GM23338 (cell line): ENCODE measurements around the gene SLC13A3. TPM values are rescaled to one million over a fixed set of nuclear protein-coding genes. Genes with fewer than 3 reads are reported as not detected.

Experiments
- NANOG ChIP-seq: IDR thresholded peaks from 2 replicates; pipeline ENCODE4 v1.6.1; 2016; ENCODE audit warnings: antibody characterized with exemption, borderline replicate concordance
- POLR2AphosphoS5 ChIP-seq: IDR thresholded peaks from 2 replicates; pipeline ENCODE4 v1.6.1; 2016; ENCODE audit warnings: antibody characterized with exemption, low read depth
- ZNF114 ChIP-seq: fragments of 250-450 bp; sonication (Bioruptor Pico); IDR thresholded peaks from 2 replicates; pipeline ENCODE4 v1.5.0; 2020; ENCODE audit warnings: mild to moderate bottlenecking, moderate library complexity
- ZNF331 ChIP-seq: fragments of 250-450 bp; sonication (Bioruptor Pico); IDR thresholded peaks from 2 replicates; pipeline ENCODE4 v1.5.0; 2020; ENCODE audit warnings: low read depth, mild to moderate bottlenecking, moderate library complexity
- polyA plus RNA-seq: library from polyadenylated mRNA; unstranded; fragments of >200 nt; fragmentation: Nextera tagmentation; extraction: Ambion mirVana; gene quantifications from 2 replicates; pipeline ENCODE4 v1.2.1, GENCODE V29; 2016
- total RNA-seq: library from RNA; depleted of rRNA; stranded (reverse); fragments of >200 nt; shearing (Covaris generic); gene quantifications from 2 replicates; pipeline ENCODE4 v1.2.3, GENCODE V29; 2014
- TF ChIP-seq, protein P1 (sequence below): fragments of 250-450 bp; sonication (Bioruptor Pico); IDR thresholded peaks from 2 replicates; pipeline ENCODE4 v1.5.0; 2020; ENCODE audit warnings: mild to moderate bottlenecking, moderate library complexity
- TF ChIP-seq, protein P2 (sequence below): IDR thresholded peaks from one replicate; pipeline ENCODE4 v1.6.1; 2018; ENCODE audit warnings: antibody characterized with exemption; ENCODE audit not compliant: unreplicated experiment

Gene SLC13A3
- total and polyA plus RNA-seq, 2 experiments from 2014 or later = 8.6 to 9.1 TPM

DNA sequence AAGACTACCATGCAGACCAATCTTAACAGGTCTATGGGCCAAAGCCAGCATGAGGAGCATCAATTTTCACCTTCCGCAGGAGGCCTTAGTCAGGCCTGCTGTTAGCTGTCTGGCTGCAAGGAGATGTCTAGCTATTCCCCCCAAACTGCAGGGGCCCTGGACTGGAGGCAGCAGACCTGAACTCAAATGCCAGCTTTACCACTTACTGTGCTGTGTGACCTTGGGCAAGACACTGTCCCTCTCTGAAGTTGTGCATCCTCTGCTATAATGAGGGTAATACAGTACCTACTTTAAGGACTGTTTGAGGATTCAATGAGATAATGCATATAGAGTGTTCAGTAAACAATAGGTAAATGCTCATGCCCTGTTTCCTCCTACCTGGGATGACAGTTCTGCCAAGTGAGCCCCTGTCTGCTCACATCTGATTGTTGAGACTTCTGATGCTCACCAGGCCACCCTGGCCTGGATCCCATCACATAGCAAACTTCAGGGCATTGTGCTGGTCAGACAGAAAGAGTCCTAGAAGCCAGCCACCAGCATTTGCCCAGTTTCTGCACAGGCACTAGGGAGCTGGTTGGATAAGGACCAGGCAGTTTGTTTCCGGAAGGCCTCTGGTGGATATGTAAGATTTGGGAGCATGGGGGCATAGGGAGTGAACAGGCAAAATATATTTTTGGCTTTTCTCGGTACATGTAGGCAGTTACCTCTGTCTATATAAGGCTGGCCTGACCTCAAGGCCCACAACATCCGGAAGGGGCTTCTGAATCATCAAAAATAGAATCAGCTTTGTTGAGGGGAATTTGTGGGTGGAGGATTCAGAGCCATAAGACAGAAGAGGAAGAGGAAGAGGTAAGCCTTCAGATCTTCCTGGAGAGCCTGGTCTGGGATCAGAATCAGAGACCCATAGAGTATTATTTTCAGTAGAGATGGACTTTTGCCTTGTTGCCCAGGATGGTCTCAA lies 98.5 kb downstream of the SLC13A3 start (continued):
- TF ChIP-seq, protein P1, sequence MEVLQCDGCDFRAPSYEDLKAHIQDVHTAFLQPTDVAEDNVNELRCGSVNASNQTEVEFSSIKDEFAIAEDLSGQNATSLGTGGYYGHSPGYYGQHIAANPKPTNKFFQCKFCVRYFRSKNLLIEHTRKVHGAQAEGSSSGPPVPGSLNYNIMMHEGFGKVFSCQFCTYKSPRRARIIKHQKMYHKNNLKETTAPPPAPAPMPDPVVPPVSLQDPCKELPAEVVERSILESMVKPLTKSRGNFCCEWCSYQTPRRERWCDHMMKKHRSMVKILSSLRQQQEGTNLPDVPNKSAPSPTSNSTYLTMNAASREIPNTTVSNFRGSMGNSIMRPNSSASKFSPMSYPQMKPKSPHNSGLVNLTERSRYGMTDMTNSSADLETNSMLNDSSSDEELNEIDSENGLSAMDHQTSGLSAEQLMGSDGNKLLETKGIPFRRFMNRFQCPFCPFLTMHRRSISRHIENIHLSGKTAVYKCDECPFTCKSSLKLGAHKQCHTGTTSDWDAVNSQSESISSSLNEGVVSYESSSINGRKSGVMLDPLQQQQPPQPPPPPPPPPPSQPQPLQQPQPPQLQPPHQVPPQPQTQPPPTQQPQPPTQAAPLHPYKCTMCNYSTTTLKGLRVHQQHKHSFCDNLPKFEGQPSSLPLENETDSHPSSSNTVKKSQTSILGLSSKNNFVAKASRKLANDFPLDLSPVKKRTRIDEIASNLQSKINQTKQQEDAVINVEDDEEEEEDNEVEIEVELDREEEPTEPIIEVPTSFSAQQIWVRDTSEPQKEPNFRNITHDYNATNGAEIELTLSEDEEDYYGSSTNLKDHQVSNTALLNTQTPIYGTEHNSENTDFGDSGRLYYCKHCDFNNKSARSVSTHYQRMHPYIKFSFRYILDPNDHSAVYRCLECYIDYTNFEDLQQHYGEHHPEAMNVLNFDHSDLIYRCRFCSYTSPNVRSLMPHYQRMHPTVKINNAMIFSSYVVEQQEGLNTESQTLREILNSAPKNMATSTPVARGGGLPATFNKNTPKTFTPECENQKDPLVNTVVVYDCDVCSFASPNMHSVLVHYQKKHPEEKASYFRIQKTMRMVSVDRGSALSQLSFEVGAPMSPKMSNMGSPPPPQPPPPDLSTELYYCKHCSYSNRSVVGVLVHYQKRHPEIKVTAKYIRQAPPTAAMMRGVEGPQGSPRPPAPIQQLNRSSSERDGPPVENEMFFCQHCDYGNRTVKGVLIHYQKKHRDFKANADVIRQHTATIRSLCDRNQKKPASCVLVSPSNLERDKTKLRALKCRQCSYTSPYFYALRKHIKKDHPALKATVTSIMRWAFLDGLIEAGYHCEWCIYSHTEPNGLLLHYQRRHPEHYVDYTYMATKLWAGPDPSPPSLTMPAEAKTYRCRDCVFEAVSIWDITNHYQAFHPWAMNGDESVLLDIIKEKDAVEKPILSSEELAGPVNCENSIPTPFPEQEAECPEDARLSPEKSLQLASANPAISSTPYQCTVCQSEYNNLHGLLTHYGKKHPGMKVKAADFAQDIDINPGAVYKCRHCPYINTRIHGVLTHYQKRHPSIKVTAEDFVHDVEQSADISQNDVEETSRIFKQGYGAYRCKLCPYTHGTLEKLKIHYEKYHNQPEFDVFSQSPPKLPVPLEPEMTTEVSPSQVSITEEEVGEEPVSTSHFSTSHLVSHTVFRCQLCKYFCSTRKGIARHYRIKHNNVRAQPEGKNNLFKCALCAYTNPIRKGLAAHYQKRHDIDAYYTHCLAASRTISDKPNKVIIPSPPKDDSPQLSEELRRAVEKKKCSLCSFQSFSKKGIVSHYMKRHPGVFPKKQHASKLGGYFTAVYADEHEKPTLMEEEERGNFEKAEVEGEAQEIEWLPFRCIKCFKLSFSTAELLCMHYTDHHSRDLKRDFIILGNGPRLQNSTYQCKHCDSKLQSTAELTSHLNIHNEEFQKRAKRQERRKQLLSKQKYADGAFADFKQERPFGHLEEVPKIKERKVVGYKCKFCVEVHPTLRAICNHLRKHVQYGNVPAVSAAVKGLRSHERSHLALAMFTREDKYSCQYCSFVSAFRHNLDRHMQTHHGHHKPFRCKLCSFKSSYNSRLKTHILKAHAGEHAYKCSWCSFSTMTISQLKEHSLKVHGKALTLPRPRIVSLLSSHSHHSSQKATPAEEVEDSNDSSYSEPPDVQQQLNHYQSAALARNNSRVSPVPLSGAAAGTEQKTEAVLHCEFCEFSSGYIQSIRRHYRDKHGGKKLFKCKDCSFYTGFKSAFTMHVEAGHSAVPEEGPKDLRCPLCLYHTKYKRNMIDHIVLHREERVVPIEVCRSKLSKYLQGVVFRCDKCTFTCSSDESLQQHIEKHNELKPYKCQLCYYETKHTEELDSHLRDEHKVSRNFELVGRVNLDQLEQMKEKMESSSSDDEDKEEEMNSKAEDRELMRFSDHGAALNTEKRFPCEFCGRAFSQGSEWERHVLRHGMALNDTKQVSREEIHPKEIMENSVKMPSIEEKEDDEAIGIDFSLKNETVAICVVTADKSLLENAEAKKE (CRISPR knock-in tag) = no peak
- TF ChIP-seq NANOG (no peak), ZNF114 (no peak), ZNF331 (CRISPR knock-in tag) (no peak), POLR2AphosphoS5 (no peak)
- TF ChIP-seq, protein P2, sequence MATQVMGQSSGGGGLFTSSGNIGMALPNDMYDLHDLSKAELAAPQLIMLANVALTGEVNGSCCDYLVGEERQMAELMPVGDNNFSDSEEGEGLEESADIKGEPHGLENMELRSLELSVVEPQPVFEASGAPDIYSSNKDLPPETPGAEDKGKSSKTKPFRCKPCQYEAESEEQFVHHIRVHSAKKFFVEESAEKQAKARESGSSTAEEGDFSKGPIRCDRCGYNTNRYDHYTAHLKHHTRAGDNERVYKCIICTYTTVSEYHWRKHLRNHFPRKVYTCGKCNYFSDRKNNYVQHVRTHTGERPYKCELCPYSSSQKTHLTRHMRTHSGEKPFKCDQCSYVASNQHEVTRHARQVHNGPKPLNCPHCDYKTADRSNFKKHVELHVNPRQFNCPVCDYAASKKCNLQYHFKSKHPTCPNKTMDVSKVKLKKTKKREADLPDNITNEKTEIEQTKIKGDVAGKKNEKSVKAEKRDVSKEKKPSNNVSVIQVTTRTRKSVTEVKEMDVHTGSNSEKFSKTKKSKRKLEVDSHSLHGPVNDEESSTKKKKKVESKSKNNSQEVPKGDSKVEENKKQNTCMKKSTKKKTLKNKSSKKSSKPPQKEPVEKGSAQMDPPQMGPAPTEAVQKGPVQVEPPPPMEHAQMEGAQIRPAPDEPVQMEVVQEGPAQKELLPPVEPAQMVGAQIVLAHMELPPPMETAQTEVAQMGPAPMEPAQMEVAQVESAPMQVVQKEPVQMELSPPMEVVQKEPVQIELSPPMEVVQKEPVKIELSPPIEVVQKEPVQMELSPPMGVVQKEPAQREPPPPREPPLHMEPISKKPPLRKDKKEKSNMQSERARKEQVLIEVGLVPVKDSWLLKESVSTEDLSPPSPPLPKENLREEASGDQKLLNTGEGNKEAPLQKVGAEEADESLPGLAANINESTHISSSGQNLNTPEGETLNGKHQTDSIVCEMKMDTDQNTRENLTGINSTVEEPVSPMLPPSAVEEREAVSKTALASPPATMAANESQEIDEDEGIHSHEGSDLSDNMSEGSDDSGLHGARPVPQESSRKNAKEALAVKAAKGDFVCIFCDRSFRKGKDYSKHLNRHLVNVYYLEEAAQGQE = no peak
